ENCODE measurements around the gene LYZL2.
A peak's percentile ranks its signal among the peaks of the same experiment; 100 is the strongest.

LYZL2 gene

DNA sequence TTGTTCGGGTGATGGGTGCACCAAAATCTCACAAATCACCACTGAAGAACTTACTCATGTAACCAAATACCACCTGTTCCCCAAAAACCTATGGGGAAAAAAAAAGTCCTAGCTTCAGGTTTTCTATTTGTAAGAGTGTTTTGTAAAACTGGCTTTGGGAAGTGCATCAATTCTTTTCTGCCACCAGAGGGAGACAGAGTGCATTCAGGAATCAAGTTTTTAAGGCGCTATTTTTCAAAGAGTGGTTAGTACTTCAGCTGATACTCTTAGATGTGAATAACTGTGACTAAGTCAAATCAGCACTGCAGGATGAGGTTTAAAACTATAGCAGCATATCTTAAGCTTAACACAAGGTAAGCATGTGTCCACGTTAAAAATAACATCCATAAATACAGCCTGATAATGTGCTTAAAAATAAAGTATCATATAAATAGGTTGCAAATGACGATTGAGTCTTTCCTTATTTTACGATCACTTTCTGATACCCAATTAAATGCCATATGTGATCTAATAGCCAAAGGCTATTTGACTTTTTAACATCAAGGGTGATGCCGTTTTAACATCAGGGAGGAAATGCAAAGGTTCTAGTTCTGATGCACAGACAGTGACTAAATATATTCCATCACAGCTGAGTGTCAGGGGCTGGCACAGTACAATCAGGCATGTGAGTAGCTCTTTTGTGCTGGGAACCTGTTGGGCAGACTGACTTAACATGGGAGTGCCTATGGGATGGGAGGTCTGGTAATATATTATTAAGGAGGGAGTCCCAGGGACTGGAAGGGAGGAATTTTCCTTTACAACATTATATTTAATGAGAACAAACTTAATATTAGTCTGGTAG lies 10.6 kb upstream of the LYZL2 start:
- H3K18ac ChIP-seq (ENCODE audit: low read length), result no peak overlapping the region
- DNase-seq (ENCODE audit: low spot score), result peak; percentile 53
- no peak overlapping the region for H3K27ac ChIP-seq (replicated peaks; ENCODE audit: low read length)
- H3K9me3 ChIP-seq (replicated peaks in 1 of 2; ENCODE audit: control insufficient read depth in 2 of 2, insufficient read depth in 1 of 2, low read depth in 1 of 2, low read length in 2 of 2), result no peaks in the 10 kb centered on the region
- no peak overlapping the region for H4K91ac ChIP-seq (ENCODE audit: low read depth, low read length, poor library complexity)
- WGBS, 2 donors (ENCODE audit: extremely low coverage in 2 of 2, insufficient read length in 2 of 2, insufficient replicate concordance in 1 of 2), result no CpG with 5 or more reads among the region's 6 CpGs
- no peaks in the 10 kb centered on the region for H3K36me3 ChIP-seq (replicated peaks in 1 of 2; ENCODE audit: control insufficient read depth in 2 of 2, insufficient read depth in 2 of 2, low read length in 2 of 2)
- H4K8ac ChIP-seq (ENCODE audit: low read depth, low read length), result no peak overlapping the region
- H3K4me3 ChIP-seq (ENCODE audit: low read length in 2 of 2), result no peak overlapping the region
- no peak overlapping the region for H2BK5ac ChIP-seq (ENCODE audit: low read length)
- H2BK12ac ChIP-seq (ENCODE audit: low read length), result no peak overlapping the region
- H3K23ac ChIP-seq (ENCODE audit: low read depth, low read length, poor library complexity), result no peak overlapping the region
- no peak overlapping the region for H2BK120ac ChIP-seq (ENCODE audit: low read depth, low read length)
- H2AK5ac ChIP-seq (ENCODE audit: low read depth, low read length), result no peak overlapping the region
- no peak overlapping the region for H3K4ac ChIP-seq (ENCODE audit: low read length)
- H3K14ac ChIP-seq (ENCODE audit: low read length), result no peak overlapping the region
- no peak overlapping the region for H2AFZ ChIP-seq (ENCODE audit: low read length)
- H3K27me3 ChIP-seq (ENCODE audit: control insufficient read depth in 3 of 3, insufficient read depth in 3 of 3, low read depth in 1 of 3, low read length in 3 of 3), result peaks cover 0 to 5% (median 0%) of the 10 kb centered on the region in 3 experiments
- H3K79me1 ChIP-seq (ENCODE audit: low read depth, low read length), result no peaks in the 10 kb centered on the region
- peaks cover 0 to 5% of the 10 kb centered on the region in 2 donors for H3K4me1 ChIP-seq (ENCODE audit: control insufficient read depth in 2 of 2, insufficient read depth in 1 of 2, low read depth in 1 of 2, low read length in 2 of 2)
- no peak overlapping the region for H3K4me2 ChIP-seq (ENCODE audit: insufficient read depth, low read length, poor library complexity, severe bottlenecking)
- no peak overlapping the region for H2BK15ac ChIP-seq (ENCODE audit: low read length)
- H3K9ac ChIP-seq (ENCODE audit: low read depth, low read length, poor library complexity), result no peak overlapping the region

DNA sequence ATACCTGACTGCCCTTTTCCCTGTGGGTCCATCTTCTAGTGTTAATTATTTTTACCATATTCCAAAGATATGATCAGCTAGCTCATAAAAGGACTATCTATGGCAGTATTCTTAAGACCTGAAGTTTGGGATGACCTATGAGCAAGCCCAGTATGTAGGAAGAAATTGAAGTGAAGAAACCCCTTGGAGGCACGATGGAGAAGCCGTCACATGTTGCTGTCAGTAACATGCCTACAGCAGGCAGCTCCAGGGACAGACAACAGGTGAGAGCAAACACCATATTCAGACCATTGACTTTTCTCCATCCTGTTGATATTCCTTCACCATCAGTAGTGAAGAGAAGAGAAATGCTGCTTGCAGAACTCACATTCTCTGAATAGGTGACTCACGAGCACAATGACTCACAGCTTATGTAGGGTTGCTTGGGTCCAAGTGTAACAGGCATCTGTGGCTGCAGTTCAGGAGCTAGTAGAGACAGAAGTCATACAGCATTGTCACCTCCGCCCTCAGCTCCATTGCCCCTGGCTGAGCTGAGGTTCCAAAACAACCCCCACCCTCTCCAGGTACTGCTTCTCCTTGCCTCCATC lies 8.4 kb upstream of the LYZL2 start:
- H2BK12ac ChIP-seq (ENCODE audit: low read length), result no peak overlapping the region
- H3K27ac ChIP-seq (replicated peaks; ENCODE audit: low read length), result no peak overlapping the region
- no peak overlapping the region for H2AFZ ChIP-seq (ENCODE audit: low read length)
- no peak overlapping the region for H3K4me2 ChIP-seq (ENCODE audit: insufficient read depth, low read length, poor library complexity, severe bottlenecking)
- H3K9me3 ChIP-seq (replicated peaks in 1 of 2; ENCODE audit: control insufficient read depth in 2 of 2, insufficient read depth in 1 of 2, low read depth in 1 of 2, low read length in 2 of 2), result no peaks in the 10 kb centered on the region
- no peak overlapping the region for H4K8ac ChIP-seq (ENCODE audit: low read depth, low read length)
- peaks cover 0 to 2% (median 0%) of the 10 kb centered on the region in 3 experiments for H3K27me3 ChIP-seq (ENCODE audit: control insufficient read depth in 3 of 3, insufficient read depth in 3 of 3, low read depth in 1 of 3, low read length in 3 of 3)
- no CpG with 5 or more reads among the region's 4 CpGs for WGBS, 2 donors (ENCODE audit: extremely low coverage in 2 of 2, insufficient read length in 2 of 2, insufficient replicate concordance in 1 of 2)
- no peaks in the 10 kb centered on the region for H3K36me3 ChIP-seq (replicated peaks in 1 of 2; ENCODE audit: control insufficient read depth in 2 of 2, insufficient read depth in 2 of 2, low read length in 2 of 2)
- H3K79me1 ChIP-seq (ENCODE audit: low read depth, low read length), result no peaks in the 10 kb centered on the region
- no peak overlapping the region for H3K9ac ChIP-seq (ENCODE audit: low read depth, low read length, poor library complexity)
- H2BK5ac ChIP-seq (ENCODE audit: low read length), result no peak overlapping the region
- H3K4me1 ChIP-seq (ENCODE audit: control insufficient read depth in 2 of 2, insufficient read depth in 1 of 2, low read depth in 1 of 2, low read length in 2 of 2), result no peaks in the 10 kb centered on the region
- H3K4ac ChIP-seq (ENCODE audit: low read length), result no peak overlapping the region
- no peak overlapping the region for H2AK5ac ChIP-seq (ENCODE audit: low read depth, low read length)
- no peak overlapping the region for H3K18ac ChIP-seq (ENCODE audit: low read length)
- H3K4me3 ChIP-seq (ENCODE audit: low read length in 2 of 2), result no peak overlapping the region
- H3K14ac ChIP-seq (ENCODE audit: low read length), result no peak overlapping the region
- no peak for DNase-seq (ENCODE audit: low spot score)
- H3K23ac ChIP-seq (ENCODE audit: low read depth, low read length, poor library complexity), result no peak overlapping the region
- H4K91ac ChIP-seq (ENCODE audit: low read depth, low read length, poor library complexity), result no peak overlapping the region
- H2BK15ac ChIP-seq (ENCODE audit: low read length), result no peak overlapping the region
- no peak overlapping the region for H2BK120ac ChIP-seq (ENCODE audit: low read depth, low read length)

DNA sequence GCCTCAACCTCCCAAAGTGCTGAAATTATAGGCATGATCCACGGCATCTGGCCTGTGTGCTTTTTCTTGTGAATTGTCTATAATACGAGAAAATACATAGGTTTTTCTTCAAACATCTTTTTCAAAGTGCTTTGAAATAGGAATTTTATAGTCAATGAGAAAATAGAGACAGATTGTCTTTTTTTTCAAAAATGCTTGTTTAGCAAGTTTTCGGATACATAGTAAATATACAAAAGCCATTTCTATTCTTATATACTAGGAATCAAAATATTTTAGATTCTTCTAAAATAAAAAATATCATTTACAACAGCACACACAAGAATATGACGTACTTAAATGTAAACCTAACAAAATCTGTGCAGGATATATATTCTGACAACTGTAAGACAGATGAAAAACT lies 1.6 kb upstream of the LYZL2 start:
- Histone ChIP-seq H2BK120ac (ENCODE audit: low read depth, low read length) (no peak overlapping the region), H3K4me3 (ENCODE audit: low read length in 2 of 2) (no peak overlapping the region), H3K79me1 (ENCODE audit: low read depth, low read length) (no peaks in the 10 kb centered on the region), H2AK5ac (ENCODE audit: low read depth, low read length) (no peak overlapping the region), H3K23ac (ENCODE audit: low read depth, low read length, poor library complexity) (no peak overlapping the region), H4K91ac (ENCODE audit: low read depth, low read length, poor library complexity) (no peak overlapping the region), H3K27ac (replicated peaks; ENCODE audit: low read length) (no peak overlapping the region), H3K4me2 (ENCODE audit: insufficient read depth, low read length, poor library complexity, severe bottlenecking) (no peak overlapping the region), H2BK15ac (ENCODE audit: low read length) (no peak overlapping the region), H3K9me3 (replicated peaks in 1 of 2; ENCODE audit: control insufficient read depth in 2 of 2, insufficient read depth in 1 of 2, low read depth in 1 of 2, low read length in 2 of 2) (no peaks in the 10 kb centered on the region), H3K36me3 (replicated peaks in 1 of 2; ENCODE audit: control insufficient read depth in 2 of 2, insufficient read depth in 2 of 2, low read length in 2 of 2) (no peaks in the 10 kb centered on the region), H3K14ac (ENCODE audit: low read length) (no peak overlapping the region), H3K9ac (ENCODE audit: low read depth, low read length, poor library complexity) (no peak overlapping the region), H3K18ac (ENCODE audit: low read length) (no peak overlapping the region), H2BK12ac (ENCODE audit: low read length) (no peak overlapping the region), H3K4me1 (ENCODE audit: control insufficient read depth in 2 of 2, insufficient read depth in 1 of 2, low read depth in 1 of 2, low read length in 2 of 2) (no peaks in the 10 kb centered on the region), H3K4ac (ENCODE audit: low read length) (no peak overlapping the region), H3K27me3 (ENCODE audit: control insufficient read depth in 3 of 3, insufficient read depth in 3 of 3, low read depth in 1 of 3, low read length in 3 of 3) (peaks cover 0 to 2% (median 0%) of the 10 kb centered on the region in 3 experiments), H4K8ac (ENCODE audit: low read depth, low read length) (no peak overlapping the region), H2AFZ (ENCODE audit: low read length) (no peak overlapping the region), H2BK5ac (ENCODE audit: low read length) (no peak overlapping the region)
- no peak for DNase-seq (ENCODE audit: low spot score)
- WGBS, 2 donors (ENCODE audit: extremely low coverage in 2 of 2, insufficient read length in 2 of 2, insufficient replicate concordance in 1 of 2), result no CpG with 5 or more reads among the region's 4 CpGs

GRCh38 chr10:30630571-30630970 lies 1.0 kb upstream of the LYZL2 start:
- Histone ChIP-seq H3K4ac (ENCODE audit: low read length) (no peak overlapping the region), H3K4me3 (ENCODE audit: low read length in 2 of 2) (no peak overlapping the region), H3K14ac (ENCODE audit: low read length) (no peak overlapping the region), H3K79me1 (ENCODE audit: low read depth, low read length) (no peaks in the 10 kb centered on the region), H3K9ac (ENCODE audit: low read depth, low read length, poor library complexity) (no peak overlapping the region), H2BK120ac (ENCODE audit: low read depth, low read length) (no peak overlapping the region), H4K8ac (ENCODE audit: low read depth, low read length) (no peak overlapping the region), H2BK15ac (ENCODE audit: low read length) (no peak overlapping the region), H3K4me1 (ENCODE audit: control insufficient read depth in 2 of 2, insufficient read depth in 1 of 2, low read depth in 1 of 2, low read length in 2 of 2) (no peaks in the 10 kb centered on the region), H3K23ac (ENCODE audit: low read depth, low read length, poor library complexity) (no peak overlapping the region), H4K91ac (ENCODE audit: low read depth, low read length, poor library complexity) (no peak overlapping the region), H2BK12ac (ENCODE audit: low read length) (no peak overlapping the region), H3K27ac (replicated peaks; ENCODE audit: low read length) (no peak overlapping the region), H2AFZ (ENCODE audit: low read length) (no peak overlapping the region), H3K36me3 (replicated peaks in 1 of 2; ENCODE audit: control insufficient read depth in 2 of 2, insufficient read depth in 2 of 2, low read length in 2 of 2) (no peaks in the 10 kb centered on the region), H2BK5ac (ENCODE audit: low read length) (no peak overlapping the region), H2AK5ac (ENCODE audit: low read depth, low read length) (no peak overlapping the region), H3K9me3 (replicated peaks in 1 of 2; ENCODE audit: control insufficient read depth in 2 of 2, insufficient read depth in 1 of 2, low read depth in 1 of 2, low read length in 2 of 2) (no peaks in the 10 kb centered on the region), H3K27me3 (ENCODE audit: control insufficient read depth in 3 of 3, insufficient read depth in 3 of 3, low read depth in 1 of 3, low read length in 3 of 3) (peaks cover 0 to 1% (median 0%) of the 10 kb centered on the region in 3 experiments), H3K4me2 (ENCODE audit: insufficient read depth, low read length, poor library complexity, severe bottlenecking) (no peak overlapping the region), H3K18ac (ENCODE audit: low read length) (no peak overlapping the region)
- WGBS, 2 donors (ENCODE audit: extremely low coverage in 2 of 2, insufficient read length in 2 of 2, insufficient replicate concordance in 1 of 2), result no CpG with 5 or more reads among the region's 2 CpGs
- DNase-seq (ENCODE audit: low spot score), result no peak
